ENCODE data around the gene HGS.

DNA sequence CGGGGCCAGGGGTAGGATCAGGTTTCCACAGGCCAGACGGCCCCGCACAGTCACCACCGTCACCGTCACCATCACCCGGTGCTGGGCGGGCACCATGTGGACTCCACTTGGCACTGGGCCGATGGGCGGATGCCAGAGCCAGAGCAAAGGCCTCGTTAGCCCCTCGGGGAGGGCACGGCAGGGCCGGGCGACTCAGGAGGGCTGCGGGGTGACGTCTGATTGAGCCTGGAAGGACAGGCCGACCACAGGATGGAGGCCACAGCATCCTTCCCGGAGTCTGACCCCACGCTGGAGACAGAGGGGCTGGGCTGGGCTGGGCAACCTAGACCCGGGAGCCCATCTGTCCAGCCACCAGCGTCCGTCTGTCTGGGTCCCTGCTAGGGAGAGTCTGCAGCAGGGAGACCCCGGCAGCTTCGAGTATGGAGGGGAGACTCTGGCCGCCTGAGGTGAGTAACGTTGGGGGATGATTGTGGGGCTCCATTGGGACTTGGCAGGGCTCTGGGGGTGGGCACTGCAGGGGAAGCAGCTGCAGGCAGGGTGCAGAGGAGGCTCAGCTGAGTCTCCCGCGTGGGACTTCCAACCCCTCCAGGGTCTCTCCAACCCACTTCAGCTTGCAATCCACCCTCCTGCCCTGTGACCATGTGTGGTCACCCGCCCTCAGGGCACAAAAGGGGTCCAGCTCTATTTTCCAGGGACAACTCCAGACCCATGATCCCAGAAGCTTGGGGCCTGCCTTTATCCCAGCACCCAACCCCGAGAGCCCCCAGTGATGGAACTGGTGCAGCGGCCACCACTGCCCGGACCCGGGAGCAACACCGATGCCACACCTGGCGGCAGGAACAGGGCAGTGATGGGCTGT, 50.8 kb downstream of the HGS start:
- TF ChIP-seq EZH2 (IDR thresholded peaks at IDR 0.05; ENCODE audit: insufficient read depth, poor library complexity, severe bottlenecking) (no peak), EZH2phosphoT487 (IDR thresholded peaks at IDR 0.05; ENCODE audit: insufficient read depth, low read depth) (no peak)
